Neural progenitor cell (in vitro differentiated cells): ENCODE results near the gene DBNDD1. TPM values are rescaled to one million over a fixed set of nuclear protein-coding genes. Genes with fewer than 3 reads are reported as not detected.
"Not testable (repeated sequence)": the region's sequence is repeated elsewhere in the genome, so short reads cannot be mapped to it uniquely, and the experiment has no call there.

Experiments
- DNase-seq: peaks from one replicate; pipeline ENCODE4 v3.0.0-alpha.2; 2016; ENCODE audit warnings: low spot score
- H2AFZ ChIP-seq: fragments of 200-600 bp; sonication (generic); replicated peaks from 2 replicates; pipeline ENCODE4 v1.6.1; 2016; ENCODE audit warnings: antibody characterized with exemption
- H3F3A ChIP-seq: fragments of 200-600 bp; sonication (generic); 2 replicates; pipeline ENCODE4 v1.6.1; 2016; ENCODE audit warnings: antibody characterized with exemption, low read depth
- H3K27ac ChIP-seq: fragments of 200-600 bp; sonication (generic); 2 replicates; pipeline ENCODE4 v1.5.1; 2016; ENCODE audit warnings: mild to moderate bottlenecking
- H3K27me3 ChIP-seq: fragments of 200-600 bp; sonication (generic); 2 replicates; pipeline ENCODE4 v1.6.1; 2016; ENCODE audit warnings: mild to moderate bottlenecking, moderate library complexity
- H3K36me3 ChIP-seq: fragments of 200-600 bp; sonication (generic); 2 replicates; pipeline ENCODE4 v1.5.1; 2016
- H3K4me1 ChIP-seq: fragments of 200-600 bp; sonication (generic); 2 replicates; pipeline ENCODE4 v1.6.1; 2016; ENCODE audit warnings: mixed run types
- H3K4me2 ChIP-seq: fragments of 200-600 bp; sonication (generic); 2 replicates; pipeline ENCODE4 v1.6.1; 2016
- H3K4me3 ChIP-seq: fragments of 200-600 bp; sonication (generic); 2 replicates; pipeline ENCODE4 v1.5.1; 2016
- H3K79me2 ChIP-seq: fragments of 200-600 bp; sonication (generic); 2 replicates; pipeline ENCODE4 v1.6.1; 2016; ENCODE audit warnings: low read depth
- H3K9ac ChIP-seq: fragments of 200-600 bp; sonication (generic); 2 replicates; pipeline ENCODE4 v1.6.1; 2016
- H3K9me3 ChIP-seq: fragments of 200-600 bp; sonication (generic); 2 replicates; pipeline ENCODE4 v1.5.1; 2016; ENCODE audit warnings: low read depth
- H4K20me1 ChIP-seq: fragments of 200-600 bp; sonication (generic); 2 replicates; pipeline ENCODE4 v1.6.1; 2016; ENCODE audit warnings: low read depth
- H3K27ac Mint-ChIP-seq: 3 replicates; pipeline ENCODE4 v1.8.0; 2021; ENCODE audit warnings: mixed read lengths
- H3K27me3 Mint-ChIP-seq: 2 replicates; pipeline ENCODE4 v1.8.0; 2022; ENCODE audit warnings: low read depth, mild to moderate bottlenecking, inconsistent platforms, moderate library complexity, mixed read lengths; ENCODE audit not compliant: insufficient read depth
- H3K36me3 Mint-ChIP-seq: 3 replicates; pipeline ENCODE4 v1.8.0; 2021; ENCODE audit warnings: mixed read lengths
- H3K4me1 Mint-ChIP-seq: 3 replicates; pipeline ENCODE4 v1.8.0; 2021; ENCODE audit warnings: mixed read lengths
- H3K4me3 Mint-ChIP-seq: 3 replicates; pipeline ENCODE4 v1.8.0; 2021; ENCODE audit warnings: mild to moderate bottlenecking, moderate library complexity, mixed read lengths
- H3K9me3 Mint-ChIP-seq: 3 replicates; pipeline ENCODE4 v1.8.0; 2020; ENCODE audit warnings: mixed read lengths
- EZH2 ChIP-seq: fragments of 200-600 bp; sonication (generic); IDR thresholded peaks from 2 replicates; pipeline ENCODE4 v1.6.1; 2017; ENCODE audit warnings: antibody characterized with exemption, mild to moderate bottlenecking, moderate library complexity
- EZH2phosphoT487 ChIP-seq: fragments of 200-600 bp; sonication (generic); IDR thresholded peaks from 2 replicates; pipeline ENCODE4 v1.6.1; 2017; ENCODE audit warnings: antibody characterized with exemption
- total RNA-seq: library from RNA; depleted of rRNA; stranded (reverse); fragments of >200 nt; gene quantifications from 2 replicates; pipeline ENCODE4 v1.2.3, GENCODE V29; 2015; ENCODE audit warnings: low replicate concordance
- TF ChIP-seq, protein P1 (sequence below): fragments of 200-600 bp; sonication (generic); IDR thresholded peaks from 2 replicates; pipeline ENCODE4 v1.5.1; 2017; ENCODE audit warnings: antibody characterized with exemption, mild to moderate bottlenecking

Gene DBNDD1
- total RNA-seq, 1 donor from 2014 or later: 5.2 TPM

DNA sequence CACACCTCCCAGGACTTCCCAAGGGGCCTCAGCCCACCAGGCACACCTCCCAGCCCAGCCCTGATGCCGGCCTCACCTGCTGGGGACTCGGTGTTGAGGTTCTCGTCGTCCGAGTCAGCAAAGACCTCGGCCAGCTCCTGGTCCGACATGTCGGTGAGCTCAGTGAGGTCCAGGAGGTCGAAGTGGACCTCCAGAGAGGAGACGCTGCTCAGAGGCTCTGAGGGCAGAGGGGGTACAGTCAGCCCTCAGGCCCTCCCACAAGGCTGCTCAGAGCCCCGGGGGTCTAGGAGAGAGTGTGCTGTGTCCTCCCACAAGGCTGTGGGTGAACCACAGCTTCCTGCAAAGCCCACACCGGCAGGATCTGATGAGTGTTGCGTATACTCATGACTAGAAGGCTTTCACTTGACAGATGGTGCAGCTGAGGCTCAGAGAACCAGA, 10.5 kb downstream of the DBNDD1 start:
- peaks cover 4% of the 10 kb centered on the region for H3F3A ChIP-seq
- H3K4me2 ChIP-seq: no peak overlapping the region
- Mint-ChIP-seq H3K27me3 (peaks cover 7% of the 10 kb centered on the region), H3K4me3 (no peak overlapping the region), H3K27ac (no peak overlapping the region), H3K4me1 (no peaks in the 10 kb centered on the region), H3K9me3 (no peaks in the 10 kb centered on the region), H3K36me3 (no peaks in the 10 kb centered on the region)
- no peaks in the 10 kb centered on the region for H3K79me2 ChIP-seq
- DNase-seq: no peak
- H3K4me1 ChIP-seq: peaks cover 4% of the 10 kb centered on the region
- no peak overlapping the region for H3K9ac ChIP-seq
- H3K27me3 ChIP-seq: no peaks in the 10 kb centered on the region
- no peak overlapping the region for H3K27ac ChIP-seq
- no peak overlapping the region for H2AFZ ChIP-seq
- no peaks in the 10 kb centered on the region for H3K36me3 ChIP-seq
- H4K20me1 ChIP-seq: no peaks in the 10 kb centered on the region
- TF ChIP-seq, protein P1, sequence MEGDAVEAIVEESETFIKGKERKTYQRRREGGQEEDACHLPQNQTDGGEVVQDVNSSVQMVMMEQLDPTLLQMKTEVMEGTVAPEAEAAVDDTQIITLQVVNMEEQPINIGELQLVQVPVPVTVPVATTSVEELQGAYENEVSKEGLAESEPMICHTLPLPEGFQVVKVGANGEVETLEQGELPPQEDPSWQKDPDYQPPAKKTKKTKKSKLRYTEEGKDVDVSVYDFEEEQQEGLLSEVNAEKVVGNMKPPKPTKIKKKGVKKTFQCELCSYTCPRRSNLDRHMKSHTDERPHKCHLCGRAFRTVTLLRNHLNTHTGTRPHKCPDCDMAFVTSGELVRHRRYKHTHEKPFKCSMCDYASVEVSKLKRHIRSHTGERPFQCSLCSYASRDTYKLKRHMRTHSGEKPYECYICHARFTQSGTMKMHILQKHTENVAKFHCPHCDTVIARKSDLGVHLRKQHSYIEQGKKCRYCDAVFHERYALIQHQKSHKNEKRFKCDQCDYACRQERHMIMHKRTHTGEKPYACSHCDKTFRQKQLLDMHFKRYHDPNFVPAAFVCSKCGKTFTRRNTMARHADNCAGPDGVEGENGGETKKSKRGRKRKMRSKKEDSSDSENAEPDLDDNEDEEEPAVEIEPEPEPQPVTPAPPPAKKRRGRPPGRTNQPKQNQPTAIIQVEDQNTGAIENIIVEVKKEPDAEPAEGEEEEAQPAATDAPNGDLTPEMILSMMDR: no peak
- TF ChIP-seq EZH2phosphoT487: no peak
- no peak for TF ChIP-seq EZH2
- no peaks in the 10 kb centered on the region for H3K9me3 ChIP-seq
- no peak overlapping the region for H3K4me3 ChIP-seq

DNA sequence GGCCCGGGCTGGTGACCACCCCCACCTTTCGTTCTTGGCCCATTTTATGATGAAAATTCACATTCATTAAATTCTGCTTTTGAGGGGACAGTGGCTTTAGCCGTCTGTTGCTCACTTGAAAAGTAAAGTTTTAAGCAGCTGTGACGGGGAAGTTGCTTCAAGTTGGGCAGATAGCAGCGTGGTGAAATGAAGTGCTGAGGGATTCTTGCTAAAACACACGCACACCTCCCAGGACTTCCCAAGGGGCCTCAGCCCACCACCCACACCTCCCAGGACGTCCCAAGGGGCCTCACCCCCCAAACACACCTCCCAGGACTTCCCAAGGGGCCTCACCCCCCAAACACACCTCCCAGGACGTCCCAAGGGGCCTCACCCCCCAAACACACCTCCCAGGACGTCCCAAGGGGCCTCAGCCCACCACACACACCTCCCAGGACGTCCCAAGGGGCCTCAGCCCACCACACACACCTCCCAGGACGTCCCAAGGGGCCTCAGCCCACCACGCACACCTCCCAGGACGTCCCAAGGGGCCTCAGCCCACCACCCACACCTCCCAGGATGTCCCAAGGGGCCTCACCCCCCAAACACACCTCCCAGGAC, 11.5 kb downstream of the DBNDD1 start:
- H3K4me1 ChIP-seq, H3K9me3 ChIP-seq, H3K27ac Mint-ChIP-seq, H3K9me3 Mint-ChIP-seq, H3K27me3 ChIP-seq, H3K79me2 ChIP-seq, H3K27me3 Mint-ChIP-seq, DNase-seq, H3K4me2 ChIP-seq, H2AFZ ChIP-seq, H3K27ac ChIP-seq, H3K9ac ChIP-seq, H3F3A ChIP-seq, H3K4me1 Mint-ChIP-seq, H3K4me3 ChIP-seq, H3K36me3 ChIP-seq, H4K20me1 ChIP-seq, H3K36me3 Mint-ChIP-seq: not testable (repeated sequence)
- peak overlapping the region; percentile 44 for H3K4me3 Mint-ChIP-seq

GRCh38 chr16:90007015-90007414, 12.2 kb downstream of the DBNDD1 start:
- Histone ChIP-seq H3K9ac (no peak overlapping the region), H3K4me3 (no peak overlapping the region), H3K27me3 (no peaks in the 10 kb centered on the region), H4K20me1 (no peaks in the 10 kb centered on the region), H3K79me2 (no peaks in the 10 kb centered on the region), H3F3A (peaks cover 4% of the 10 kb centered on the region), H3K36me3 (no peaks in the 10 kb centered on the region), H2AFZ (no peak overlapping the region), H3K9me3 (no peaks in the 10 kb centered on the region), H3K27ac (no peak overlapping the region), H3K4me1 (peaks cover 4% of the 10 kb centered on the region), H3K4me2 (no peak overlapping the region)
- Mint-ChIP-seq H3K4me1 (no peaks in the 10 kb centered on the region), H3K27ac (no peak overlapping the region), H3K36me3 (no peaks in the 10 kb centered on the region), H3K27me3 (peaks cover 2% of the 10 kb centered on the region), H3K4me3 (no peak overlapping the region), H3K9me3 (no peaks in the 10 kb centered on the region)
- TF ChIP-seq EZH2: no peak
- TF ChIP-seq, protein P1: no peak
- TF ChIP-seq EZH2phosphoT487: no peak
- DNase-seq: no peak

DNA sequence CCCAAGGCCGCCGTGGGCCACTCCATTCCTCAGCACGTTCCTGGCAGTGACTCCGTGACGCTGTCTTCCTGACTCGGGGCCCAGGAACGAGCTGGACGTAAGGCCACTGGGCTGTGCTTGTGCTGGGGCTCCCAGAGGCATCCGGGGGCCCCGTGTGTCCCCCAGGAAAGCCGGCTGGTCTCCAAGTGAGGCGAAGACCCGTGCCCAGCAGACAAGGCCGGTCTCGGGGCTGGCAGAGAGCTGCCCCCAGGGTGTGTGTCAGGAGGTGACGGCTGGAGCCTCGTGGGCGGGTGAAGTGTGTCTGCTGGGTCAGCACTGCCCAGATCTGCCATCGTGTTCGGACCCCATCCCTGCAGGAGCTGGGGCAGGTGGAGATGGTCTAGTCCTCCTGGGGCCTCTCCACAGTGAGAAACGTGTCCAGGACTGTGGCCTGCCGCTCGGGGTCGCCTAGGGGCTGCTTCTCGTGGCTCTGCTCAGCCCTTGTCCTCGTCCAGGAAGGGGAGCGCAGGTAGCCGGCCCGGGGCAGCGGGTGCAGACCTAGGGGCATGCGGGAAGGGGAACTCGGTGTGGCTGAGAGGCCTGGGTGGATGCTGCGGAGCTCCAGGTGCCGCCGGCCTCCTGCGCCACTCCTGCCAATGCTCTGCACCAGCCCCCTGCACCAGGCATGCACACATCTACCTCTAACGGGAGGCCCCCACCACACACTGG, 13.1 kb downstream of the DBNDD1 start:
- TF ChIP-seq EZH2 (no peak), EZH2phosphoT487 (no peak)
- TF ChIP-seq, protein P1: no peak
- Histone ChIP-seq H3K4me1 (no peaks in the 10 kb centered on the region), H3K27ac (no peak overlapping the region), H3K27me3 (no peaks in the 10 kb centered on the region), H3K79me2 (no peaks in the 10 kb centered on the region), H3K9me3 (no peaks in the 10 kb centered on the region), H3K4me3 (no peak overlapping the region), H2AFZ (no peak overlapping the region), H3K9ac (no peak overlapping the region), H3K4me2 (no peak overlapping the region), H3K36me3 (no peaks in the 10 kb centered on the region), H4K20me1 (no peaks in the 10 kb centered on the region), H3F3A (peaks cover 4% of the 10 kb centered on the region)
- H3K27ac Mint-ChIP-seq: no peak overlapping the region
- H3K4me3 Mint-ChIP-seq: no peak overlapping the region
- H3K4me1 Mint-ChIP-seq: no peaks in the 10 kb centered on the region
- no peak for DNase-seq
- peaks cover 2% of the 10 kb centered on the region for H3K27me3 Mint-ChIP-seq
- H3K36me3 Mint-ChIP-seq: no peaks in the 10 kb centered on the region
- H3K9me3 Mint-ChIP-seq: no peaks in the 10 kb centered on the region
